Measurements from ENCODE around the gene FLAD1.

DNA sequence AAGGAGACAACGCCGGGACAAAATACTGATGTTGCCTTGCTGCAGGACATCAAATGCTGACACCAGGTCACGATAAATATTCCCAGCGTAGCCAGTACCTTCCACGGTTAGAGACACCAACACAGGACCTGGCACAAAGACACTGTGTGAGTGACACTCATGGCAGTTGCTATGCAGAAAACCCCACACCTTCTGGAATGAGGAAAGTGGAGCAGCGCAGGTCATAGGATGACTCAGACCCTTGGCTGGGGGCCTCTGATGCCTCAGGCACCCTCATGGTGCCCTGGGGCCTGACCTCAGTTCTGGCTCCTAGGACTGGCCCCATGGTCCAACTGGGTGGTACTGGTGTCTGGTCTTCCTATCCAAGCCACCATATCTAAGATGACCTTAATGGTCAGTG lies 43.4 kb downstream of the FLAD1 start:
- TF ChIP-seq, protein P1, sequence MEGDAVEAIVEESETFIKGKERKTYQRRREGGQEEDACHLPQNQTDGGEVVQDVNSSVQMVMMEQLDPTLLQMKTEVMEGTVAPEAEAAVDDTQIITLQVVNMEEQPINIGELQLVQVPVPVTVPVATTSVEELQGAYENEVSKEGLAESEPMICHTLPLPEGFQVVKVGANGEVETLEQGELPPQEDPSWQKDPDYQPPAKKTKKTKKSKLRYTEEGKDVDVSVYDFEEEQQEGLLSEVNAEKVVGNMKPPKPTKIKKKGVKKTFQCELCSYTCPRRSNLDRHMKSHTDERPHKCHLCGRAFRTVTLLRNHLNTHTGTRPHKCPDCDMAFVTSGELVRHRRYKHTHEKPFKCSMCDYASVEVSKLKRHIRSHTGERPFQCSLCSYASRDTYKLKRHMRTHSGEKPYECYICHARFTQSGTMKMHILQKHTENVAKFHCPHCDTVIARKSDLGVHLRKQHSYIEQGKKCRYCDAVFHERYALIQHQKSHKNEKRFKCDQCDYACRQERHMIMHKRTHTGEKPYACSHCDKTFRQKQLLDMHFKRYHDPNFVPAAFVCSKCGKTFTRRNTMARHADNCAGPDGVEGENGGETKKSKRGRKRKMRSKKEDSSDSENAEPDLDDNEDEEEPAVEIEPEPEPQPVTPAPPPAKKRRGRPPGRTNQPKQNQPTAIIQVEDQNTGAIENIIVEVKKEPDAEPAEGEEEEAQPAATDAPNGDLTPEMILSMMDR (IDR thresholded peaks at IDR 0.05), result no peak
- no peak for TF ChIP-seq POLR2A (IDR thresholded peaks at IDR 0.05)

Data from heart left ventricle (tissue), 13 donors.